ENCODE data around the gene ZNF83.

GRCh38 chr19:52662631-52663030 lies 24.5 kb upstream of the ZNF83 start:
- no peak for TF ChIP-seq CTCF (IDR thresholded peaks at IDR 0.05; ENCODE audit: poor library complexity, severe bottlenecking)
- no peak for TF ChIP-seq POLR2AphosphoS5 (IDR thresholded peaks at IDR 0.05)
- no peak for TF ChIP-seq RAD21 (conservative IDR thresholded peaks at IDR 0.05)
- TF ChIP-seq MXI1 (conservative IDR thresholded peaks at IDR 0.05; ENCODE audit: poor library complexity, severe bottlenecking): no peak

All from neural cell (in vitro differentiated cells).